IPS-18a (cell line): ENCODE data around the gene EGLN3.

Source experiments
- H3K27ac ChIP-seq: one replicate; pipeline ENCODE4 v1.5.1; 2013; ENCODE audit warnings: low read length
- H3K27me3 ChIP-seq: one replicate; pipeline ENCODE4 v1.6.1; 2013; ENCODE audit warnings: mild to moderate bottlenecking, low read length; ENCODE audit not compliant: control insufficient read depth, insufficient read depth
- H3K36me3 ChIP-seq: one replicate; pipeline ENCODE4 v1.6.1; 2013; ENCODE audit warnings: low read depth, low read length; ENCODE audit not compliant: control insufficient read depth
- H3K4me1 ChIP-seq: one replicate; pipeline ENCODE4 v1.6.1; 2013; ENCODE audit warnings: low read depth, low read length; ENCODE audit not compliant: control insufficient read depth
- H3K4me3 ChIP-seq: one replicate; pipeline ENCODE4 v1.5.1; 2013; ENCODE audit warnings: low read length
- H3K9ac ChIP-seq: one replicate; pipeline ENCODE4 v1.6.1; 2013; ENCODE audit warnings: mild to moderate bottlenecking, low read length, moderate library complexity
- H3K9me3 ChIP-seq: one replicate; pipeline ENCODE4 v1.6.1; 2013; ENCODE audit warnings: low read depth, low read length; ENCODE audit not compliant: control insufficient read depth

The EGLN3 gene

GRCh38 chr14:33903369-33903768 lies 47.5 kb downstream of the EGLN3 start:
- Histone ChIP-seq H3K9ac (no peak overlapping the region), H3K27ac (no peak overlapping the region), H3K9me3 (no peaks in the 10 kb centered on the region), H3K27me3 (no peaks in the 10 kb centered on the region), H3K36me3 (no peaks in the 10 kb centered on the region), H3K4me3 (no peak overlapping the region), H3K4me1 (no peaks in the 10 kb centered on the region)

- no peaks in the 10 kb centered on the region for H3K9me3 ChIP-seq
- H3K4me3 ChIP-seq = no peak overlapping the region
- no peak overlapping the region for H3K27ac ChIP-seq
- H3K36me3 ChIP-seq = no peaks in the 10 kb centered on the region
- H3K4me1 ChIP-seq = no peaks in the 10 kb centered on the region
- no peak overlapping the region for H3K9ac ChIP-seq
- no peaks in the 10 kb centered on the region for H3K27me3 ChIP-seq
Measured at GRCh38 chr14:33902363-33902762, 48.5 kb downstream of the EGLN3 start.

GRCh38 chr14:33901426-33902155 lies 49.3 kb downstream of the EGLN3 start:
- Histone ChIP-seq H3K4me3 (no peak overlapping the region), H3K9me3 (no peaks in the 10 kb centered on the region), H3K36me3 (no peaks in the 10 kb centered on the region), H3K9ac (no peak overlapping the region), H3K27me3 (no peaks in the 10 kb centered on the region), H3K27ac (no peak overlapping the region), H3K4me1 (no peaks in the 10 kb centered on the region)

GRCh38 chr14:33900706-33901105 lies 50.2 kb downstream of the EGLN3 start:
- Histone ChIP-seq H3K4me3 (no peak overlapping the region), H3K9ac (no peak overlapping the region), H3K4me1 (no peaks in the 10 kb centered on the region), H3K27me3 (no peaks in the 10 kb centered on the region), H3K36me3 (no peaks in the 10 kb centered on the region), H3K9me3 (no peaks in the 10 kb centered on the region), H3K27ac (no peak overlapping the region)

- Histone ChIP-seq H3K9ac (no peak overlapping the region), H3K4me1 (no peaks in the 10 kb centered on the region), H3K27me3 (no peaks in the 10 kb centered on the region), H3K27ac (no peak overlapping the region), H3K4me3 (no peak overlapping the region), H3K36me3 (no peaks in the 10 kb centered on the region), H3K9me3 (no peaks in the 10 kb centered on the region)
Measured at GRCh38 chr14:33899723-33900341, 51.0 kb downstream of the EGLN3 start.

GRCh38 chr14:33897878-33898535 lies 52.9 kb downstream of the EGLN3 start:
- no peak overlapping the region for H3K9ac ChIP-seq
- peaks cover 4% of the 10 kb centered on the region for H3K9me3 ChIP-seq
- no peaks in the 10 kb centered on the region for H3K4me1 ChIP-seq
- no peaks in the 10 kb centered on the region for H3K36me3 ChIP-seq
- H3K4me3 ChIP-seq = no peak overlapping the region
- H3K27me3 ChIP-seq = no peaks in the 10 kb centered on the region
- H3K27ac ChIP-seq = no peak overlapping the region

- Histone ChIP-seq H3K27me3 (no peaks in the 10 kb centered on the region), H3K27ac (no peak overlapping the region), H3K4me3 (no peak overlapping the region), H3K9me3 (peaks cover 4% of the 10 kb centered on the region), H3K4me1 (no peaks in the 10 kb centered on the region), H3K9ac (no peak overlapping the region), H3K36me3 (no peaks in the 10 kb centered on the region)
Measured at GRCh38 chr14:33897382-33897781, 53.5 kb downstream of the EGLN3 start.

- Histone ChIP-seq H3K36me3 (no peaks in the 10 kb centered on the region), H3K4me3 (no peak overlapping the region), H3K9me3 (peaks cover 4% of the 10 kb centered on the region), H3K27me3 (no peaks in the 10 kb centered on the region), H3K27ac (no peak overlapping the region), H3K4me1 (no peaks in the 10 kb centered on the region), H3K9ac (no peak overlapping the region)
Measured at GRCh38 chr14:33894339-33894738, 56.5 kb downstream of the EGLN3 start.

- Histone ChIP-seq H3K4me3 (no peak overlapping the region), H3K4me1 (no peaks in the 10 kb centered on the region), H3K9ac (no peak overlapping the region), H3K27ac (no peak overlapping the region), H3K9me3 (peaks cover 4% of the 10 kb centered on the region), H3K27me3 (no peaks in the 10 kb centered on the region), H3K36me3 (no peaks in the 10 kb centered on the region)
Measured at GRCh38 chr14:33891700-33892099, 59.2 kb downstream of the EGLN3 start.

- H3K27me3 ChIP-seq = no peaks in the 10 kb centered on the region
- no peaks in the 10 kb centered on the region for H3K36me3 ChIP-seq
- H3K4me3 ChIP-seq = no peak overlapping the region
- no peaks in the 10 kb centered on the region for H3K4me1 ChIP-seq
- H3K9me3 ChIP-seq = no peaks in the 10 kb centered on the region
- H3K27ac ChIP-seq = no peak overlapping the region
- H3K9ac ChIP-seq = no peak overlapping the region
Measured at GRCh38 chr14:33884916-33885315, 66.0 kb downstream of the EGLN3 start.

GRCh38 chr14:33880330-33880729 lies 70.5 kb downstream of the EGLN3 start:
- Histone ChIP-seq H3K9me3 (no peaks in the 10 kb centered on the region), H3K27ac (no peak overlapping the region), H3K27me3 (no peaks in the 10 kb centered on the region), H3K4me1 (no peaks in the 10 kb centered on the region), H3K4me3 (no peak overlapping the region), H3K36me3 (no peaks in the 10 kb centered on the region), H3K9ac (no peak overlapping the region)
